Measurements from ENCODE around the gene PAWR. TPM values are rescaled to one million over a fixed set of nuclear protein-coding genes. Genes with fewer than 3 reads are reported as not detected.
"Not testable (repeated sequence)": the region's sequence is repeated elsewhere in the genome, so short reads cannot be mapped to it uniquely, and the experiment has no call there.

The PAWR gene
- polyA plus RNA-seq, 1 donor = 146 TPM

GRCh38 chr12:79650440-79650839 is 40.3 kb downstream of the PAWR start:
- DNase-seq = no peak

- no peak for DNase-seq
Observed at GRCh38 chr12:79648881-79649280, 41.9 kb downstream of the PAWR start.

GRCh38 chr12:79646843-79647242 is 43.9 kb downstream of the PAWR start:
- not testable (repeated sequence) for DNase-seq

- DNase-seq = no peak
Observed at GRCh38 chr12:79645235-79645630, 45.5 kb downstream of the PAWR start.

GRCh38 chr12:79644274-79645234 is 46.2 kb downstream of the PAWR start:
- DNase-seq = no peak

DNA sequence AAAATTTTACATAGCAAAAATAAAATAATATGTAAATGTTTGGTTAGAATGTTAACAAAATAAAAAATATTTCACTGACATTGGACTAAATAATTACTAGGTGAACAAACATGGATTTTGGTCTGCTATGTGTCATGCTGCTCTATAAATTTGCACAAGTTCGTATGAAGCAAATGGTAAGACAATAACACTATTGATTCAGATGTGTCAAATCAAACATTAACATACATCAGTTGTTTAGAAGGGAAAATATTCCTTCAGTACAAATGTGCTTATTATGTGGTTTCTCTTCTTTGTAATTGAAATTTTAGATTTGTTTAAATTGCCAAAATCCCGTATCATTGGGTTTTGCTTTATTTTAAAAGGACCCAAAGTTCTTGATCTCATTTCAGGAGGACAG is 46.9 kb downstream of the PAWR start:
- DNase-seq = no peak

- no peak for DNase-seq
Observed at GRCh38 chr12:79638490-79638889, 52.3 kb downstream of the PAWR start.

DNA sequence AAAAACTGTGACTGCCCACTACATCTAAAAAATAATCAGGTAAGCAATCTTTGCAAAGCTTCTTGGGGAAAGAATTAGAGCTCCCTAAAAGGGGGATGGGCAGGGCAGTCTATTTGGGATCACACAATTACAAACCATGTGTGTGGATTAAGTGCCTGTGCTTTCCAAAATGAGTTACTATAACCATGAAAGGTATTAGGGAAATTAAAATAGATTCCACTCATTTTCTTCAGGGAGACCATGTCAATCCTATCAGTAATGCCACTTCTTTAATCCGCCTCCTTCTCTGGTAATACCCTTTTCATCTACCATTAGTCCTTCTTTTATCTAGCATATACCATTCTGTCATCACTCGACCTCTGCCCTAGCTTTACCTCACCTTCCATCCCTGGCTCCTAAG is 53.7 kb downstream of the PAWR start:
- DNase-seq = no peak

GRCh38 chr12:79635676-79636075 is 55.1 kb downstream of the PAWR start:
- DNase-seq = no peak

DNA sequence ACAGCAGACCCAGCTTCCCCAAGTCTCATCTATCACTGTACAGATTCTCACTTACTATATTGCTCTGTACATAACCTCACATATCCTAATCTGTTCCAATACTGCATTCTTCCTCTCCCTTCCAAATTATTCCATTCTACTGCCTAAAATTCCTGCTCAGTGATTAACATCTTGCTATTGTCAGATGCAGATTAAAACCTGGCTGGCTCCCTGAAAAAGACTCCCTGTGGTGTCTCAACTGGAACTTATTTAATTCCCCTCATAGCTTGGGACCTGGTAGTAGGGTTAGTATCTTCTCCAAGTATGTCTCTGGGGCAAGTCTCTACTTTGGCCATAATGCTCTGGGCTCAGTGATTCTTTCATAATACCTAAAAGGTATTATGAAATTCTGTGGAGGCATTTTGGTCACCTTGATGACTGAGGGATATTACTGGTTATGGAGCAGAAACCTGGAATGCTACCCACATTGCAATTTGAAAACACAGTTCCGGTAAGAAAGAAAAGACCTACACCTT is 55.8 kb downstream of the PAWR start:
- no peak for DNase-seq

GRCh38 chr12:79629561-79629960 is 61.2 kb downstream of the PAWR start:
- no peak for DNase-seq

DNA sequence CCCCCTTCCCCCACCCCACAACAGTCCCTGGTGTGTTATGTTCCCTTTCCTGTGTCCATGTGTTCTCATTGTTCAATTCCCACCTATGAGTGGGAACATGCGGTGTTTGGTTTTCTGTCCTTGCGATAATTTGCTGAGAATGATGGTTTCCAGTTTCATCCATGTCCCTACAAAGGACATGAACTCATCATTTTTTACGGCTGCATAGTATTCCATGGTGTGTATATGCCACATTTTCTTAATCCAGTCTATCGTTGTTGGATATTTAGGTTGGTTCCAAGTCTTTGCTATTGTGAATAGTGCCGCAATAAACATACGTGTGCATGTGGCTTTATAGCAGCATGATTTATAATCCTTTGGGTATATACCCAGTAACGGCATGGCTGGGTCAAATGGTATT is 64.0 kb downstream of the PAWR start:
- DNase-seq = not testable (repeated sequence)

GRCh38 chr12:79624378-79624777 is 66.4 kb downstream of the PAWR start:
- DNase-seq = no peak

DNA sequence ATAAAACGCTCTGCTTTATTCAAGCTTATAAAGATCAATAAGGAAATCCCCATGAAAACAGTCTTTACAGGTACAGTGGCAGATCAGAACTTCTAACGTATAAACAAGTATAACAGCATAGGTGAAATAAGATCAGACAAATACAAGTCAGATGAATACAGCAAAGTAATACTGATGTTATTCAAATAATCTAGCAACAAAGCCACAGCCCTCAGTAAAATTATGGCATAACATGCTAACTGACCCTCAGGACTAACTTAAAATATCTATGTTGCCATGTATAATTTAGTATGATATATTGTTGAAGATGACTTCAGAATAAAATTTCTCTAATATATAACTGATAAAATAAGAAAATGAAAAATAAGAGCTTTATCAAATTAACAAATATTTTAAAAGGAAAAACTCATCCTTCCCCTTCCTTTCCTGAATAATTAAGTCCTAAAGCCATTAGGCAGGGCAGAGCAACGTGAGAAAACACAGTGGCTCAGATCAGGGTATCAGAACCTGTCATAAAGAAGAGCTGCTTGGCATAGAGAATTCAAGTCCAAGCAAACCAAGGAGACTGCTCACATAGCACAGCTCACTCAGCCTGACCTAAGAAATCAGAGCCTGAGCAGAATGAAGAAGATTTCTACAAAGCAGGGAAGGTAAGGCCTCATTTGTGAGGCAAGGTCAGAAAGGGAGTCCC is 70.7 kb downstream of the PAWR start:
- no peak for DNase-seq

- no peak for DNase-seq
Observed at GRCh38 chr12:79618848-79619404, 71.8 kb downstream of the PAWR start.

DNA sequence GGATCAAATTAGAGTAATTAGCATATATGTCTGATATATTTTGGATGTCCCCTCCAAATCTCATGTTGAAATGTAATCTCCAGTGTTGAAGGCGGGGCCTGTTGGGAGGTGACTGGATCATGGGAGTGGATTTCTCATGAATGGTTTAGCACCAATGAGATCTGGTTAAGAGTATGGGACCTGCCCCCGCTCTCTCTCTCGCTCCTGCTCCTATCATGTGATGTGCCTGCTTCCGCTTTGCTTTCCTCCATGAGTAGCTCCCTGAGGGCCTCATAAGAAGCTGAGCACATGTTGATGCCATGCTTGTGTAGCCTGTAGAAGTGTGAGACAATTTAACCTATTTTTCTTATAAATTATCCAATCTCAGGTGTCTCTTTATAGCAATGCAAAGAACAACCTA is 73.1 kb downstream of the PAWR start:
- no peak for DNase-seq

- no peak for DNase-seq
Observed at GRCh38 chr12:79615596-79616560, 74.9 kb downstream of the PAWR start.

- DNase-seq = no peak
Observed at GRCh38 chr12:79614730-79615129, 76.0 kb downstream of the PAWR start.

GRCh38 chr12:79601908-79602307 is 88.9 kb downstream of the PAWR start:
- no peak for DNase-seq

DNA sequence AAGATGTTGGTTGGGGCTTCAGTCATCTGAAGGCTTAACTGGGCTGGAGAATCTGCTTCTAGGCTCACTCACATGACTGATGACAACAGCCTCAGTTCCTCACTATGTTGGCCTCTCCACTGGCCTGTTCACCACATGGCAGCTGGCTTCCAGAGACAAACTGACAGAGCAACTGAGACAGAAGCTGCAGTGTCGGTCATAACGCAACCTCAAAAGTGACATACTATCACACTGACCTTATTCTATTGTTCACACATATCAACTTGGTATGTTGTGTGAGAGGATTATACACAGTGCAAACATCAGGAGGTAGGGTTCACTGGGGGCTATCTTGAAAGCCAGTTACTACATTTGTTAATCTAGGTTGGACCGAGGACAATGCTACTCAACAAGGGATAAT is 92.9 kb downstream of the PAWR start:
- no peak for DNase-seq

DNA sequence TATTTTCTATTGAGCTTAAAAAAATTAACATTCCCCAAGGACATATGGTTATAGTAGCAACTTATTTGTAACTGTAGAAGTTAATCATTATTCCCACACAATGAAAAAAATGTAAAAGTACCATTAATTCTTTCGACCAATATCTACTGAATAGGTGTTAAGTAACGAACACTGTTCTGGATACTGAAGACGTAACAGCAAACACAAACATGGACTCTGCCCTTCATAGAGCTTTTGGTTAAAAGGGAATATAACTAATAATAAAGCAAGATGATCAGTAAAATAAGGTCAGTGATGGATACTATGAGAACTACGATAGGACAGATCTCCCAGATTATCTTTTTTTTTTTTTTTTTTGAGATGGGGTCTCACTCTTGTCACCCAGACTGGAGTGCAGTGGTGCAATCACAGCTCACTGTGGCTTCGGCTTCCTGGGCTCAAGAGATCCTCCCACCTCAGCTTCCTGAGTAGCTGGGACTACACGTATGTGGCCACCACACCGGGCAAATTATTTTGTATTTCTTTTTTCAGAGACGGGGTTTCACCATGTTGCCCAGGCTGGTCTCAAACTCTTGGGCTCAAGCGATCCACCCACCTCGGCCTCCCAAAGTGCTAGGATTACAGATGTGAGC is 93.9 kb downstream of the PAWR start:
- no peak for DNase-seq
